ENCODE results near the gene MDN1. TPM values are rescaled to one million over a fixed set of nuclear protein-coding genes. Genes with fewer than 3 reads are reported as not detected.
"Not testable (repeated sequence)": the region's sequence is repeated elsewhere in the genome, so short reads cannot be mapped to it uniquely, and the experiment has no call there.

Gene MDN1
- total and polyA plus RNA-seq, 10 donors: 23.0 to 56.3 (median 36.7) TPM

- peak; percentile 98 for DNase-seq
- Histone ChIP-seq H3K27me3 (replicated peaks in 1 of 7) (no peaks in the 10 kb centered on the region), H3K4me3 (peak within 1 kb of the TSS; percentile 59 to 79 (median 66)), H3K9me3 (no peaks in the 10 kb centered on the region), H3K4me1 (peaks cover 12 to 32% (median 20%) of the 10 kb centered on the region in 6 donors), H3K36me3 (peaks cover 0 to 45% (median 14%) of the 10 kb centered on the region in 6 donors), H3K27ac (peak within 1 kb of the TSS; percentile 91 to 98 (median 95))
- WGBS, 5 donors: 1 to 4% (median 3%) methylated on average over 34 to 58 of the region's 58 CpGs
- TF ChIP-seq CTCF (IDR thresholded peaks at IDR 0.05 in 8 of 11, conservative IDR thresholded peaks at IDR 0.05 in 3 of 11) (peak in 4 of 11 experiments; percentile 28 to 47 (median 38)), POLR2AphosphoS5 (IDR thresholded peaks at IDR 0.05) (peak; percentile 97 to 99 (median 99)), POLR2A (IDR thresholded peaks at IDR 0.05) (peak; percentile 15 to 71 (median 68))
- intact Hi-C loops (cut with DNase I; ENCODE audit: low total_unique reads): no loop called here
These were observed 181.0 kb downstream of the MDN1 start, which contains the start of gene LYRM2 for GRCh38 chr6:89638320-89639195. Gene LYRM2, minus strand, starts transcription at chr6:89638747. Its CDS starts 31 bp downstream, at chr6:89638716.

GRCh38 chr6:89637960-89638319 is 181.7 kb downstream of the MDN1 start:
- no peak for DNase-seq
- intact Hi-C loops (cut with DNase I; ENCODE audit: low total_unique reads): no loop called here
- TF ChIP-seq POLR2AphosphoS5 (IDR thresholded peaks at IDR 0.05) (no peak), POLR2A (IDR thresholded peaks at IDR 0.05) (no peak), CTCF (IDR thresholded peaks at IDR 0.05 in 8 of 11, conservative IDR thresholded peaks at IDR 0.05 in 3 of 11) (no peak)
- H3K9me3 ChIP-seq: no peaks in the 10 kb centered on the region
- peaks cover 12 to 32% (median 20%) of the 10 kb centered on the region in 6 donors for H3K4me1 ChIP-seq
- peak overlapping the region; percentile 91 to 98 (median 95) for H3K27ac ChIP-seq
- peak overlapping the region; percentile 59 to 79 (median 66) for H3K4me3 ChIP-seq
- H3K27me3 ChIP-seq (replicated peaks in 1 of 7): no peaks in the 10 kb centered on the region
- peaks cover 0 to 39% (median 10%) of the 10 kb centered on the region in 6 donors for H3K36me3 ChIP-seq
- 14 to 20% (median 18%) methylated on average over 7 of the region's 7 CpGs for WGBS, 5 donors

- H3K27me3 ChIP-seq (replicated peaks in 1 of 7); intact Hi-C loops (cut with DNase I; ENCODE audit: low total_unique reads); H3K9me3 ChIP-seq; H3K27ac ChIP-seq; H3K4me3 ChIP-seq; DNase-seq: not testable (repeated sequence)
- Histone ChIP-seq H3K4me1 (peaks cover 12 to 32% (median 20%) of the 10 kb centered on the region in 6 donors), H3K36me3 (peaks cover 0 to 29% (median 7%) of the 10 kb centered on the region in 6 donors)
- 93 to 97% (median 95%) methylated on average over 3 of the region's 3 CpGs for WGBS, 5 donors
These were observed 183.2 kb downstream of the MDN1 start for GRCh38 chr6:89636412-89636811.

- H3K36me3 ChIP-seq: peaks cover 0 to 46% (median 9%) of the 10 kb centered on the region in 6 donors
- no peaks in the 10 kb centered on the region for H3K4me1 ChIP-seq
- intact Hi-C loops (cut with DNase I; ENCODE audit: low total_unique reads): no loop called here
- no peak overlapping the region for H3K27ac ChIP-seq
- no peak for DNase-seq
- no peak overlapping the region for H3K4me3 ChIP-seq
- TF ChIP-seq CTCF (IDR thresholded peaks at IDR 0.05 in 8 of 11, conservative IDR thresholded peaks at IDR 0.05 in 3 of 11) (no peak), POLR2A (IDR thresholded peaks at IDR 0.05) (no peak), POLR2AphosphoS5 (IDR thresholded peaks at IDR 0.05) (no peak)
- 87 to 97% (median 93%) methylated on average over 7 to 9 of the region's 9 CpGs for WGBS, 5 donors
- H3K9me3 ChIP-seq: no peaks in the 10 kb centered on the region
- H3K27me3 ChIP-seq (replicated peaks in 1 of 7): no peaks in the 10 kb centered on the region
These were observed 189.1 kb downstream of the MDN1 start for GRCh38 chr6:89630488-89630887.
